SK-N-SH (cell line): ENCODE results near the gene PIP4K2A.

Experiments used
- CTCF ChIP-seq: fragments of 200-600 bp; sonication (generic); IDR thresholded peaks from 2 replicates; pipeline ENCODE4 v1.6.1; 2017; ENCODE audit warnings: antibody characterized with exemption, mild to moderate bottlenecking, moderate library complexity
- EP300 ChIP-seq, 2 experiments: IDR thresholded peaks; 2 replicates each; pipeline versions ENCODE4 v1.4.0 to v1.6.1; 2012; ENCODE audit warnings: borderline replicate concordance in 1 of 2, low read depth in 1 of 2, low read length in 1 of 2
- GABPA ChIP-seq: IDR thresholded peaks from 2 replicates; pipeline ENCODE4 v1.4.0; 2012; ENCODE audit warnings: low read depth, mild to moderate bottlenecking
- MXI1 ChIP-seq: IDR thresholded peaks from 2 replicates; pipeline ENCODE4 v1.6.1; 2012; ENCODE audit warnings: mild to moderate bottlenecking, low read depth, low read length, improper control_type of control experiment
- POLR2AphosphoS5 ChIP-seq: IDR thresholded peaks from 2 replicates; pipeline ENCODE4 v1.6.1; 2012; ENCODE audit warnings: low read depth, low read length
- REST ChIP-seq: IDR thresholded peaks from 2 replicates; pipeline ENCODE4 v1.6.1; 2012; ENCODE audit warnings: mild to moderate bottlenecking, low read depth, low read length, moderate library complexity
- TAF1 ChIP-seq: IDR thresholded peaks from 2 replicates; pipeline ENCODE4 v1.6.1; 2012; ENCODE audit warnings: low read depth, mild to moderate bottlenecking, low read length, moderate library complexity, borderline replicate concordance
- TCF12 ChIP-seq: IDR thresholded peaks from 2 replicates; pipeline ENCODE4 v1.4.0; 2012
- USF1 ChIP-seq: IDR thresholded peaks from 2 replicates; pipeline ENCODE4 v1.4.0; 2012; ENCODE audit warnings: low read depth, borderline replicate concordance
- USF2 ChIP-seq: fragments of 150-350 bp; IDR thresholded peaks from 2 replicates; pipeline ENCODE4 v1.6.1; 2017; ENCODE audit warnings: antibody characterized with exemption, low read length, low read depth, borderline replicate concordance

DNA sequence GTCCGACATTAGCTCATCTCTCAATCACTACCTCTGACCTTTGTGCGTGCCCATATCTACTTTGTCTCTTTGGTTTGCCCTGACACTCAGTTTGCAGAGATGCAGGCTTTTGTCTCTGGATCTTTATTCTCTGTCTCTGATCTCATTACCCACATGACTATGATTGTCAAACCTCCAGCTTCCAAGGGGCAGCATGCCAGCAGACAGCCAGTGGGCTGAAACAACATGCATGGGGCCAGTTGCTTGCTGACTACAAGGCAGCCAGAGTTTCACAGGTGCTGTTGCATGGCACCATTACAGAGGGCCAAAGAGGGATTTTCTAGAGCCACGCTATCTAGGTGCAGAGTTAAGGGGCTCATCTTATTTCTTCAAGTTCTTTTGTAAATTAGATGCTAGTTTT lies 222.9 kb downstream of the PIP4K2A start:
- TF ChIP-seq REST, result no peak
- no peak for TF ChIP-seq TAF1
- no peak for TF ChIP-seq USF1
- no peak for TF ChIP-seq MXI1
- TF ChIP-seq CTCF, result no peak
- TF ChIP-seq POLR2AphosphoS5, result no peak
- no peak for TF ChIP-seq GABPA
- no peak for TF ChIP-seq EP300 (IDR thresholded peaks at IDR 0.05; ENCODE audit: borderline replicate concordance in 1 of 2, low read depth in 1 of 2, low read length in 1 of 2)
- no peak for TF ChIP-seq USF2
- TF ChIP-seq TCF12, result no peak
